ENCODE data around the gene BARX2. TPM values are rescaled to one million over a fixed set of nuclear protein-coding genes. Genes with fewer than 3 reads are reported as not detected.
A peak's percentile ranks its signal among the peaks of the same experiment; 100 is the strongest.

Gene BARX2
- total RNA-seq, 3 donors from 2014 or later (not counting 1 experiment from before 2014, with no cell fraction given) = not detected

GRCh38 chr11:129359748-129360147 is 15.9 kb upstream of the BARX2 start:
- no peak for DNase-seq
- Histone ChIP-seq H3K36me3 (ENCODE audit: control insufficient read depth, insufficient read depth, low read length) (no peaks in the 10 kb centered on the region), H3K4me3 (ENCODE audit: low read length) (no peak overlapping the region), H3K27me3 (ENCODE audit: control insufficient read depth, insufficient read depth, low read length) (peaks cover 14% of the 10 kb centered on the region), H3K9me3 (ENCODE audit: control insufficient read depth, insufficient read depth, low read length) (no peaks in the 10 kb centered on the region), H3K27ac (ENCODE audit: low read length) (no peak overlapping the region), H3K4me1 (ENCODE audit: control insufficient read depth, insufficient read depth, low read length) (no peaks in the 10 kb centered on the region)
- Mint-ChIP-seq H3K4me3 (no peak overlapping the region), H3K9me3 (peaks cover 0 to 2% of the 10 kb centered on the region in 2 donors), H3K27ac (no peak overlapping the region), H3K4me1 (no peaks in the 10 kb centered on the region), H3K27me3 (ENCODE audit: low read depth in 2 of 2) (peaks cover 18 to 25% of the 10 kb centered on the region in 2 donors), H3K36me3 (no peaks in the 10 kb centered on the region)
- no peak for TF ChIP-seq CTCF (IDR thresholded peaks at IDR 0.05)
- no peak for ATAC-seq
- intact Hi-C loops (cut with micrococcal nuclease) = no loop called here
- WGBS (ENCODE audit: insufficient coverage) = 70% methylated on average over 2 of the region's 2 CpGs

DNA sequence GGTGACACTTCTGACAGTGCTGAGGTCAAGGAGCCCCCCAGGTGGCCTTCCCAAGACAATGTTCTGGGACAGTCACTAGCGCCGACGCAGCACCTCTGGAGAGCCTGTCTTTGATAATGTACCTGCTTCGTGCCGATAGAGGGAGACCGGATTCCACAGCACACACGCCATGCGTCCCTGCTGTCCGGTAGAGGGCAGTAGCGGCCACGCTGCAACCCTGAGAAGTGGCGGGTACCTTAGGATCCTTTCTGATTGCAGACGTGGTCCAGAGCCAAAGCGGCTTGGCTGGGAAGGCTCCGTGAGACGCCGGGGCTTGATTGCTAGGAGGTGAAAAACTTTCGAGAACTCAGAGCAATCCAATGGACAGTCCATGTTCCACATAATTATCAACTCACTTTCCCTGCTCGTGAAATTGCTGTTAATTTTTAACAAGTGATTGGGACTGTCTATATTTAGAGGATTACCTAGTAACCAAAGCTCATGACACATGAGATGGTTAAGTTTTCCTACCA is 11.4 kb upstream of the BARX2 start:
- WGBS (ENCODE audit: insufficient coverage) = 2% methylated on average over 17 of the region's 19 CpGs
- no peaks in the 10 kb centered on the region for H3K4me1 Mint-ChIP-seq

GRCh38 chr11:129365816-129366215 is 9.8 kb upstream of the BARX2 start:
- DNase-seq = no peak
- H3K4me3 ChIP-seq (ENCODE audit: low read length) = no peak overlapping the region
- Mint-ChIP-seq H3K36me3 (no peaks in the 10 kb centered on the region), H3K27ac (no peak overlapping the region), H3K9me3 (no peaks in the 10 kb centered on the region), H3K27me3 (ENCODE audit: low read depth in 2 of 2) (peaks cover 17 to 62% of the 10 kb centered on the region in 2 donors), H3K4me3 (no peak overlapping the region), H3K4me1 (no peaks in the 10 kb centered on the region)
- H3K4me1 ChIP-seq (ENCODE audit: control insufficient read depth, insufficient read depth, low read length) = no peaks in the 10 kb centered on the region
- H3K27ac ChIP-seq (ENCODE audit: low read length) = no peak overlapping the region
- no peaks in the 10 kb centered on the region for H3K36me3 ChIP-seq (ENCODE audit: control insufficient read depth, insufficient read depth, low read length)
- 83% methylated on average over 1 of the region's 1 CpG for WGBS (ENCODE audit: insufficient coverage)
- intact Hi-C loops (cut with micrococcal nuclease) = no loop called here
- no peaks in the 10 kb centered on the region for H3K9me3 ChIP-seq (ENCODE audit: control insufficient read depth, insufficient read depth, low read length)
- H3K27me3 ChIP-seq (ENCODE audit: control insufficient read depth, insufficient read depth, low read length) = peaks cover 34% of the 10 kb centered on the region
- ATAC-seq = no peak
- TF ChIP-seq CTCF (IDR thresholded peaks at IDR 0.05) = no peak

More for the DNA sequence above, 11.4 kb upstream of the BARX2 start:
- intact Hi-C loops (cut with micrococcal nuclease) = no loop called here
- Histone ChIP-seq H3K4me1 (ENCODE audit: control insufficient read depth, insufficient read depth, low read length) (no peaks in the 10 kb centered on the region), H3K4me3 (ENCODE audit: low read length) (no peak overlapping the region), H3K9me3 (ENCODE audit: control insufficient read depth, insufficient read depth, low read length) (no peaks in the 10 kb centered on the region), H3K27me3 (ENCODE audit: control insufficient read depth, insufficient read depth, low read length) (peaks cover 26% of the 10 kb centered on the region), H3K36me3 (ENCODE audit: control insufficient read depth, insufficient read depth, low read length) (no peaks in the 10 kb centered on the region), H3K27ac (ENCODE audit: low read length) (no peak overlapping the region)
- Mint-ChIP-seq H3K27ac (no peak overlapping the region), H3K27me3 (ENCODE audit: low read depth in 2 of 2) (peaks cover 28 to 64% of the 10 kb centered on the region in 2 donors), H3K9me3 (peaks cover 0 to 2% of the 10 kb centered on the region in 2 donors), H3K36me3 (no peaks in the 10 kb centered on the region), H3K4me3 (no peak overlapping the region)
- TF ChIP-seq CTCF (IDR thresholded peaks at IDR 0.05) = peak; percentile 69
- DNase-seq (peak; percentile 33 to 82), ATAC-seq (peak; percentile 83 to 98 (median 94))

Data from natural killer cell (primary cell).